Purkinje cell (primary cell): Measurements from ENCODE around the gene CISD2. TPM values are rescaled to one million over a fixed set of nuclear protein-coding genes. Genes with fewer than 3 reads are reported as not detected.

ENCODE experiments used
- polyA plus RNA-seq: library from polyadenylated mRNA; unstranded; fragments of >200 nt; fragmentation: Nextera tagmentation; gene quantifications from 2 replicates; pipeline ENCODE4 v1.2.1, GENCODE V29; 2014

CISD2 gene
- polyA plus RNA-seq = 146 and 152 TPM in 2 replicates

GRCh38 chr4:102868781-102869568 lies at the start of gene CISD2:
Gene CISD2, plus strand, starts transcription at chr4:102868992. Its CDS starts 93 bp downstream, at chr4:102869085.

GRCh38 chr4:102826890-102827673 lies 41.7 kb upstream of the CISD2 start, which contains the start of gene UBE2D3:
Gene UBE2D3, minus strand, starts transcription at chr4:102827551. Its CDS starts 1,043 bp downstream, at chr4:102826508.

Other genes with a start within 250 kb of the CISD2 start
- 4.9 and 10.7 TPM in 2 replicates for gene MANBA, start 108.0 kb upstream of the CISD2 start, polyA plus RNA-seq
- 120 and 153 TPM in 2 replicates for gene UBE2D3, start 41.4 kb upstream of the CISD2 start, polyA plus RNA-seq
- 0.64 and 1.8 TPM in 2 replicates for gene SLC9B1, start 150.7 kb downstream of the CISD2 start, polyA plus RNA-seq
- gene SLC9B2, start 207.8 kb downstream of the CISD2 start, polyA plus RNA-seq = 19.6 and 19.9 TPM in 2 replicates
- gene BDH2, start 230.8 kb downstream of the CISD2 start, polyA plus RNA-seq = 43.9 and 65.4 TPM in 2 replicates